Activated CD4-positive, CD25-positive, alpha-beta regulatory T cell treated with anti-CD3 and anti-CD28 coated beads, Interleukin-2, amount 50 U/mL, for 16 hours (primary cell): ENCODE measurements around the gene SMC2.

ENCODE experiments used
- DNase-seq: peaks from one replicate; pipeline ENCODE4 v3.0.0-alpha.2; 2020; ENCODE audit warnings: low read depth, low spot score

Gene SMC2

GRCh38 chr9:104093647-104094533 lies at the start of gene SMC2:
TSS of gene SMC2 (plus strand) at chr9:104094309. CDS start at chr9:104095385, 1,076 bp downstream.
- peak; percentile 88 for DNase-seq

GRCh38 chr9:104068546-104068945 lies 25.6 kb upstream of the SMC2 start:
- DNase-seq = no peak

- no peak for DNase-seq
Measured at GRCh38 chr9:104069288-104069687, 24.8 kb upstream of the SMC2 start.

GRCh38 chr9:104071589-104071988 lies 22.5 kb upstream of the SMC2 start:
- DNase-seq = no peak

GRCh38 chr9:104073098-104073769 lies 20.9 kb upstream of the SMC2 start:
- DNase-seq = no peak

- DNase-seq = no peak
Measured at GRCh38 chr9:104073770-104074133, 20.4 kb upstream of the SMC2 start.

- DNase-seq = no peak
Measured at GRCh38 chr9:104074876-104075275, 19.2 kb upstream of the SMC2 start.

- DNase-seq = no peak
Measured at GRCh38 chr9:104075801-104076753, 18.0 kb upstream of the SMC2 start.

GRCh38 chr9:104078596-104078995 lies 15.5 kb upstream of the SMC2 start:
- DNase-seq = no peak

GRCh38 chr9:104080983-104081382 lies 13.1 kb upstream of the SMC2 start:
- DNase-seq = no peak

- DNase-seq = no peak
Measured at GRCh38 chr9:104082168-104082567, 11.9 kb upstream of the SMC2 start.

GRCh38 chr9:104085525-104085924 lies 8.6 kb upstream of the SMC2 start:
- DNase-seq = no peak

GRCh38 chr9:104087894-104088293 lies 6.2 kb upstream of the SMC2 start:
- DNase-seq = no peak

GRCh38 chr9:104088416-104088815 lies 5.7 kb upstream of the SMC2 start:
- DNase-seq = no peak

- no peak for DNase-seq
Measured at GRCh38 chr9:104090578-104090977, 3.5 kb upstream of the SMC2 start.

GRCh38 chr9:104091116-104091515 lies 3.0 kb upstream of the SMC2 start:
- DNase-seq = no peak

GRCh38 chr9:104091708-104092107 lies 2.4 kb upstream of the SMC2 start:
- DNase-seq = no peak

GRCh38 chr9:104092192-104092591 lies 1.9 kb upstream of the SMC2 start:
- no peak for DNase-seq

GRCh38 chr9:104092875-104093600 lies 1.1 kb upstream of the SMC2 start:
- no peak for DNase-seq

GRCh38 chr9:104094534-104095015 lies 466 bp downstream of the SMC2 start:
- DNase-seq = no peak

- no peak for DNase-seq
Measured at GRCh38 chr9:104099630-104100029, 5.5 kb downstream of the SMC2 start.
